ENCODE results near the gene MRPS22.

The MRPS22 gene

DNA sequence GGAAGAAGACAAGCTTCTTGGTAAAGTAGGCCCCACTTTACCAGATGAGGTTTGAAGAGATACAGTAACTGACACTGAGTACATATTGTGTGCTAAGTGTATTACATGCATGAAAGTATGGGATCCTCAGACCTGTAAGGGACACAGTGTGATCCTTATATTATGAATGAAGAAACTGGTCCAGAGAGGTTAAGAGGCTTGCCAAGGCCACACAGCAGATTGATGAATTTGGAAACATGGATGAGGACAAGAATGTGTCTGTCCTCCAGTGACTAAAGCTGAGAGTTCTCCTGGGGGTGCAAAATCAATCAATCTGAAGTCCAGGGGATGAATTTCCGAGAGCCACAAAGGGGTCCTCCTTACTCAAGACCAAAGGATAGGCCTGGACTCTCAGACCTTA, 31.4 kb upstream of the MRPS22 start:
- DNase-seq (ENCODE audit: extremely low read depth, low read depth), result no peak
- TF ChIP-seq, protein P1, sequence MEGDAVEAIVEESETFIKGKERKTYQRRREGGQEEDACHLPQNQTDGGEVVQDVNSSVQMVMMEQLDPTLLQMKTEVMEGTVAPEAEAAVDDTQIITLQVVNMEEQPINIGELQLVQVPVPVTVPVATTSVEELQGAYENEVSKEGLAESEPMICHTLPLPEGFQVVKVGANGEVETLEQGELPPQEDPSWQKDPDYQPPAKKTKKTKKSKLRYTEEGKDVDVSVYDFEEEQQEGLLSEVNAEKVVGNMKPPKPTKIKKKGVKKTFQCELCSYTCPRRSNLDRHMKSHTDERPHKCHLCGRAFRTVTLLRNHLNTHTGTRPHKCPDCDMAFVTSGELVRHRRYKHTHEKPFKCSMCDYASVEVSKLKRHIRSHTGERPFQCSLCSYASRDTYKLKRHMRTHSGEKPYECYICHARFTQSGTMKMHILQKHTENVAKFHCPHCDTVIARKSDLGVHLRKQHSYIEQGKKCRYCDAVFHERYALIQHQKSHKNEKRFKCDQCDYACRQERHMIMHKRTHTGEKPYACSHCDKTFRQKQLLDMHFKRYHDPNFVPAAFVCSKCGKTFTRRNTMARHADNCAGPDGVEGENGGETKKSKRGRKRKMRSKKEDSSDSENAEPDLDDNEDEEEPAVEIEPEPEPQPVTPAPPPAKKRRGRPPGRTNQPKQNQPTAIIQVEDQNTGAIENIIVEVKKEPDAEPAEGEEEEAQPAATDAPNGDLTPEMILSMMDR (IDR thresholded peaks at IDR 0.05; ENCODE audit: low read depth, low read length), result no peak

DNA sequence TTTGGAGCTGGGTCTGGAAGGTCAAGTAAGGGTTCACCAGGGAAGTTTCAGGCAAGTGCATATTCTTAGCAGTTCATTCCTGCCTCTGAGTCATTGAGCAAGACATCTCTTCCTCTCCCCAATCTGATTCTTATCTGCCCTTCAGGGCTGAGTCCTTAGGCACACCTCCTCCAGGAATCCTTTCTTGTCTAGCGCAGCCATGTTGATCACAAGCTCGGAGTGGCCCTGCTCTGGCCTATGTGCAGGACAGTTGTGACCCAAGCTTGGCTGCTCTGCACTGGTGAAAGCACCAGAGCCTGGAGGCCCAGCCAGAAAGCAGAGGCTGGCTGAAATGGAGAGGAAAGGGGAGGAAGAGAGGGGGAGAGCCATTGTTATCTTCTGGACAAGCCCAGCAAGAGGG, 30.9 kb upstream of the MRPS22 start:
- TF ChIP-seq, protein P1 (IDR thresholded peaks at IDR 0.05; ENCODE audit: low read depth, low read length), result no peak

GRCh38 chr3:139313921-139314320, 29.9 kb upstream of the MRPS22 start:
- no peak for DNase-seq (ENCODE audit: extremely low read depth, low read depth)
- TF ChIP-seq, protein P1 (IDR thresholded peaks at IDR 0.05; ENCODE audit: low read depth, low read length), result no peak

More for the DNA sequence above, 30.9 kb upstream of the MRPS22 start:
- DNase-seq (ENCODE audit: extremely low read depth, low read depth), result no peak

DNA sequence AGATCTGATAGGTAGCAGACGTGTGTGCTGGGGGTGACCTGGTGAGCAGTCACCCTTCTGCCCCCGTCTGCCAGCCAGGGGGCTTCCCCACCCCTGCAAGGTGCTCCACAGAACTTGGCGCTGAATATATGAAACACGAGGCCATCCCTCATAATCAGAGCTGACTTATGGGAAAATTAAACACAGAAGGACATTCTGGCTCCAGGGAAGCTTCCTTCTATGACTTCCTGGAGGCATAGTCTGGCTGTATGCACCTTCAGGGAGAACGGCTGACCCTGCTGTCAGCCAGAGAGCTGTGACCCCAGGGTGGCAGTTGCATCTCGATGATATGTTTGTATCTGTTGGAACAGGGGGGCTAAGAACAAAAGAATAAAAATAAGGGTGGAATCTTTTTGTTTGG, 26.6 kb upstream of the MRPS22 start:
- TF ChIP-seq, protein P1 (IDR thresholded peaks at IDR 0.05; ENCODE audit: low read depth, low read length), result no peak
- no peak for DNase-seq (ENCODE audit: extremely low read depth, low read depth)

GRCh38 chr3:139317660-139318430, 26.0 kb upstream of the MRPS22 start:
- no peak for DNase-seq (ENCODE audit: extremely low read depth, low read depth)
- TF ChIP-seq, protein P1 (IDR thresholded peaks at IDR 0.05; ENCODE audit: low read depth, low read length), result no peak

GRCh38 chr3:139318431-139318816, 25.4 kb upstream of the MRPS22 start:
- DNase-seq (ENCODE audit: extremely low read depth, low read depth), result no peak
- TF ChIP-seq, protein P1 (IDR thresholded peaks at IDR 0.05; ENCODE audit: low read depth, low read length), result no peak

- TF ChIP-seq, protein P1 (IDR thresholded peaks at IDR 0.05; ENCODE audit: low read depth, low read length), result no peak
- DNase-seq (ENCODE audit: extremely low read depth, low read depth), result no peak
These were observed 25.0 kb upstream of the MRPS22 start for GRCh38 chr3:139318826-139319225.

All from AG09319 (cell line).